ENCODE results near the gene TSHR. TPM values are rescaled to one million over a fixed set of nuclear protein-coding genes. Genes with fewer than 3 reads are reported as not detected.

The TSHR gene
- total and polyA plus RNA-seq, 2 donors (not counting 3 experiments of a cell fraction or from before 2014, with no cell fraction given), result not detected

GRCh38 chr14:81001447-81001846 lies 46.0 kb downstream of the TSHR start:
- Histone ChIP-seq H2AFZ (ENCODE audit: low read depth, low read length) (no peak overlapping the region), H3K9me3 (replicated peaks; ENCODE audit: control insufficient read depth, insufficient read depth, low read length) (no peaks in the 10 kb centered on the region), H4K20me1 (replicated peaks; ENCODE audit: control insufficient read depth, extremely low read depth, insufficient read depth, low read length) (no peaks in the 10 kb centered on the region), H3K27ac (ENCODE audit: insufficient read depth, low read depth, low read length) (no peak overlapping the region), H3K9ac (replicated peaks; ENCODE audit: extremely low read depth, insufficient read depth, low read length) (no peak overlapping the region), H3K36me3 (ENCODE audit: control insufficient read depth in 2 of 2, extremely low read depth in 1 of 2, insufficient read depth in 2 of 2, low read length in 2 of 2) (no peaks in the 10 kb centered on the region), H3K4me1 (ENCODE audit: control insufficient read depth, extremely low read depth, insufficient read depth, low read length) (no peaks in the 10 kb centered on the region), H3K27me3 (ENCODE audit: control insufficient read depth in 2 of 2, insufficient read depth in 2 of 2, low read length in 2 of 2) (no peaks in the 10 kb centered on the region), H3K4me3 (replicated peaks in 1 of 3; ENCODE audit: insufficient read depth in 1 of 3, low read depth in 1 of 3, low read length in 3 of 3) (no peak overlapping the region), H3K4me2 (ENCODE audit: insufficient read depth, low read length) (no peak overlapping the region), H3K79me2 (ENCODE audit: control insufficient read depth, insufficient read depth, low read length) (no peaks in the 10 kb centered on the region), H3K9me1 (replicated peaks; ENCODE audit: control insufficient read depth, extremely low read depth, insufficient read depth, low read length) (no peaks in the 10 kb centered on the region)
- dilution Hi-C loops (cut with MboI; ENCODE audit: extremely low pct_ligation_motif_present, low sequenced_read_pairs) (no loop called here), intact Hi-C loops (cut with micrococcal nuclease) (no loop called here)
- POLR2A ChIA-PET, result no interaction called here
- FAIRE-seq, result no peak
- TF ChIP-seq MAX (IDR thresholded peaks at IDR 0.05; ENCODE audit: insufficient read depth, insufficient read length) (no peak), POLR2AphosphoS5 (IDR thresholded peaks at IDR 0.05; ENCODE audit: insufficient read depth, low read depth, low read length) (no peak)
- BruUV-seq (replicated peaks), result no TSS peak
- CTCF ChIA-PET, result no interaction called here
- DNase-seq (ENCODE audit: low read depth, low spot score), result no peak

- POLR2A ChIA-PET, result no interaction called here
- Histone ChIP-seq H3K9ac (replicated peaks; ENCODE audit: extremely low read depth, insufficient read depth, low read length) (no peak overlapping the region), H3K4me2 (ENCODE audit: insufficient read depth, low read length) (no peak overlapping the region), H3K9me1 (replicated peaks; ENCODE audit: control insufficient read depth, extremely low read depth, insufficient read depth, low read length) (no peaks in the 10 kb centered on the region), H2AFZ (ENCODE audit: low read depth, low read length) (no peak overlapping the region), H3K9me3 (replicated peaks; ENCODE audit: control insufficient read depth, insufficient read depth, low read length) (no peaks in the 10 kb centered on the region), H3K4me3 (replicated peaks in 1 of 3; ENCODE audit: insufficient read depth in 1 of 3, low read depth in 1 of 3, low read length in 3 of 3) (no peak overlapping the region), H3K79me2 (ENCODE audit: control insufficient read depth, insufficient read depth, low read length) (no peaks in the 10 kb centered on the region), H3K27ac (ENCODE audit: insufficient read depth, low read depth, low read length) (no peak overlapping the region), H4K20me1 (replicated peaks; ENCODE audit: control insufficient read depth, extremely low read depth, insufficient read depth, low read length) (no peaks in the 10 kb centered on the region), H3K27me3 (ENCODE audit: control insufficient read depth in 2 of 2, insufficient read depth in 2 of 2, low read length in 2 of 2) (no peaks in the 10 kb centered on the region), H3K4me1 (ENCODE audit: control insufficient read depth, extremely low read depth, insufficient read depth, low read length) (no peaks in the 10 kb centered on the region), H3K36me3 (ENCODE audit: control insufficient read depth in 2 of 2, extremely low read depth in 1 of 2, insufficient read depth in 2 of 2, low read length in 2 of 2) (no peaks in the 10 kb centered on the region)
- TF ChIP-seq GATA2 (IDR thresholded peaks at IDR 0.05; ENCODE audit: insufficient read depth, insufficient read length, low read depth, low read length), result no peak
- no peak for TF ChIP-seq FOS (IDR thresholded peaks at IDR 0.05; ENCODE audit: borderline replicate concordance, insufficient read depth, low read length)
- no peak for TF ChIP-seq JUN (IDR thresholded peaks at IDR 0.05; ENCODE audit: borderline replicate concordance, insufficient read depth, insufficient read length, low read depth)
- no peak for TF ChIP-seq MAX (IDR thresholded peaks at IDR 0.05; ENCODE audit: insufficient read depth, insufficient read length)
- no peak for TF ChIP-seq POLR2AphosphoS5 (IDR thresholded peaks at IDR 0.05; ENCODE audit: insufficient read depth, low read depth, low read length)
- TF ChIP-seq MYC (IDR thresholded peaks at IDR 0.05; ENCODE audit: low read depth, low read length), result no peak
- no peak for TF ChIP-seq CTCF (IDR thresholded peaks at IDR 0.05; ENCODE audit: extremely low read depth in 1 of 2, insufficient read depth in 1 of 2, low read depth in 1 of 2, low read length in 2 of 2)
- no peak for TF ChIP-seq POLR2A (IDR thresholded peaks at IDR 0.05; ENCODE audit: low read depth, low read length)
- TF ChIP-seq EZH2 (IDR thresholded peaks at IDR 0.05; ENCODE audit: borderline replicate concordance, low read depth, low read length, severe bottlenecking), result no peak
- BruUV-seq (replicated peaks), result no TSS peak
- FAIRE-seq, result no peak
- intact Hi-C loops (cut with micrococcal nuclease) (no loop called here), dilution Hi-C loops (cut with MboI; ENCODE audit: extremely low pct_ligation_motif_present, low sequenced_read_pairs) (no loop called here)
- CTCF ChIA-PET, result no interaction called here
- DNase-seq (ENCODE audit: low read depth, low spot score), result no peak
These were observed 49.2 kb downstream of the TSHR start for GRCh38 chr14:81004575-81004974.
